ENCODE results near the gene KCNJ15.

KCNJ15 gene

GRCh38 chr21:38268864-38269575 is 12.2 kb downstream of the KCNJ15 start:
- no peak for DNase-seq

- DNase-seq: no peak
These were observed 12.8 kb downstream of the KCNJ15 start for GRCh38 chr21:38269576-38269936.

GRCh38 chr21:38272215-38272614 is 15.4 kb downstream of the KCNJ15 start:
- no peak for DNase-seq

- no peak for DNase-seq
These were observed 17.2 kb downstream of the KCNJ15 start for GRCh38 chr21:38273745-38274542.

GRCh38 chr21:38277501-38278131 is 20.8 kb downstream of the KCNJ15 start:
- DNase-seq: no peak

- DNase-seq: no peak
These were observed 23.7 kb downstream of the KCNJ15 start for GRCh38 chr21:38280454-38280853.

- DNase-seq: no peak
These were observed 24.1 kb downstream of the KCNJ15 start for GRCh38 chr21:38280867-38281266.

GRCh38 chr21:38282921-38283320 is 26.1 kb downstream of the KCNJ15 start:
- no peak for DNase-seq

- no peak for DNase-seq
These were observed 27.4 kb downstream of the KCNJ15 start for GRCh38 chr21:38284216-38284615.

GRCh38 chr21:38286739-38287471 is 30.1 kb downstream of the KCNJ15 start:
- no peak for DNase-seq

GRCh38 chr21:38287476-38287875 is 30.7 kb downstream of the KCNJ15 start:
- no peak for DNase-seq

GRCh38 chr21:38289705-38290485 is 33.1 kb downstream of the KCNJ15 start:
- no peak for DNase-seq

GRCh38 chr21:38290809-38291208 is 34.0 kb downstream of the KCNJ15 start:
- no peak for DNase-seq

- DNase-seq: no peak
These were observed 35.1 kb downstream of the KCNJ15 start for GRCh38 chr21:38291874-38292273.

GRCh38 chr21:38293113-38293512 is 36.3 kb downstream of the KCNJ15 start:
- no peak for DNase-seq

GRCh38 chr21:38293765-38294164 is 37.0 kb downstream of the KCNJ15 start:
- no peak for DNase-seq

GRCh38 chr21:38294609-38295008 is 37.8 kb downstream of the KCNJ15 start:
- DNase-seq: no peak

- no peak for DNase-seq
These were observed 39.4 kb downstream of the KCNJ15 start for GRCh38 chr21:38295997-38296764.

GRCh38 chr21:38297194-38297631 is 40.4 kb downstream of the KCNJ15 start:
- no peak for DNase-seq

GRCh38 chr21:38297871-38298270 is 41.1 kb downstream of the KCNJ15 start:
- no peak for DNase-seq

GRCh38 chr21:38298832-38299231 is 42.0 kb downstream of the KCNJ15 start:
- no peak for DNase-seq

GRCh38 chr21:38299671-38300070 is 42.9 kb downstream of the KCNJ15 start:
- no peak for DNase-seq

Data from activated CD4-positive, alpha-beta T cell treated with anti-CD3 and anti-CD28 coated beads for 1 hour (primary cell).